HepG2 (cell line): ENCODE measurements around the gene ZCCHC24. TPM values are rescaled to one million over a fixed set of nuclear protein-coding genes. Genes with fewer than 3 reads are reported as not detected.

ENCODE experiments used
- CBX2 ChIP-seq, 2 experiments: fragments of 200-600 bp in 1 of 2; sonication (generic); formaldehyde crosslinking in 1 of 2; IDR thresholded peaks; 2 replicates each; pipeline versions ENCODE4 v1.7.0 to v1.8.1; 2018 to 2022; ENCODE audit warnings: low read depth in 2 of 2, low read length in 1 of 2, mild to moderate bottlenecking in 1 of 2, missing genetic modification reagents in 1 of 2
- FOXA3 ChIP-seq: IDR thresholded peaks from 2 replicates; pipeline ENCODE4 v1.6.1; 2016; ENCODE audit warnings: missing genetic modification reagents, missing compliant biosample characterization
- GATAD1 ChIP-seq: IDR thresholded peaks from 2 replicates; pipeline ENCODE4 v1.6.1; 2016; ENCODE audit warnings: missing genetic modification reagents, missing compliant biosample characterization
- MAF1 ChIP-seq: sonication (generic); formaldehyde crosslinking; IDR thresholded peaks from 2 replicates; pipeline ENCODE4 v1.5.0; 2020; ENCODE audit warnings: missing genetic modification reagents, borderline replicate concordance
- MTF2 ChIP-seq: sonication (generic); formaldehyde crosslinking; IDR thresholded peaks from 2 replicates; pipeline ENCODE4 v1.5.0; 2020; ENCODE audit warnings: missing genetic modification reagents, borderline replicate concordance
- PITX1 ChIP-seq: sonication (generic); formaldehyde crosslinking; IDR thresholded peaks from 2 replicates; pipeline ENCODE4 v1.5.1; 2020; ENCODE audit warnings: mild to moderate bottlenecking, missing genetic modification reagents
- PTBP1 ChIP-seq: fragments of 200-400 bp; formaldehyde crosslinking; IDR thresholded peaks from 2 replicates; pipeline ENCODE4 v1.6.1; 2018; ENCODE audit warnings: low read length, low read depth; ENCODE audit not compliant: poor library complexity, severe bottlenecking
- SP2 ChIP-seq: sonication (generic); formaldehyde crosslinking; IDR thresholded peaks from 2 replicates; pipeline ENCODE4 v1.5.1; 2020; ENCODE audit warnings: mild to moderate bottlenecking, missing genetic modification reagents
- TAF15 ChIP-seq: fragments of 200-400 bp; formaldehyde crosslinking; IDR thresholded peaks from one replicate; pipeline ENCODE4 v1.6.1; 2018; ENCODE audit warnings: mild to moderate bottlenecking, low read depth, low read length; ENCODE audit not compliant: poor library complexity, severe bottlenecking
- ZFYVE20 ChIP-seq: sonication (generic); formaldehyde crosslinking; IDR thresholded peaks from 2 replicates; pipeline ENCODE4 v1.8.0; 2023; ENCODE audit warnings: low read depth, mild to moderate bottlenecking, moderate library complexity, missing genetic modification reagents, borderline replicate concordance
- ZKSCAN1 ChIP-seq: fragments of 150-350 bp; IDR thresholded peaks from 2 replicates; pipeline ENCODE4 v1.6.1; 2014; ENCODE audit warnings: low read length
- ZKSCAN8 ChIP-seq: IDR thresholded peaks from 2 replicates; pipeline ENCODE4 v1.6.1; 2016; ENCODE audit warnings: borderline replicate concordance, missing genetic modification reagents, missing compliant biosample characterization
- ZNF143 ChIP-seq: sonication (generic); formaldehyde crosslinking; IDR thresholded peaks from 2 replicates; pipeline ENCODE4 v1.4.0; 2020; ENCODE audit warnings: missing genetic modification reagents
- ZNF317 ChIP-seq: sonication (generic); formaldehyde crosslinking; IDR thresholded peaks from 2 replicates; pipeline ENCODE4 v1.5.0; 2020; ENCODE audit warnings: mild to moderate bottlenecking, missing genetic modification reagents
- ZNF335 ChIP-seq: sonication (generic); formaldehyde crosslinking; IDR thresholded peaks from 2 replicates; pipeline ENCODE4 v1.4.0; 2020; ENCODE audit warnings: missing genetic modification reagents
- ZNF569 ChIP-seq: sonication (generic); formaldehyde crosslinking; IDR thresholded peaks from 2 replicates; pipeline ENCODE4 v1.5.0; 2020; ENCODE audit warnings: mild to moderate bottlenecking, missing genetic modification reagents, moderate library complexity, borderline replicate concordance
- ZNF616 ChIP-seq: sonication (generic); formaldehyde crosslinking; IDR thresholded peaks from 2 replicates; pipeline ENCODE4 v1.5.0; 2020; ENCODE audit warnings: low read depth, mild to moderate bottlenecking, missing genetic modification reagents
- ZNF724P ChIP-seq: sonication (generic); formaldehyde crosslinking; IDR thresholded peaks from 2 replicates; pipeline ENCODE4 v1.8.0; 2022; ENCODE audit warnings: missing genetic modification reagents, borderline replicate concordance
- ZNF772 ChIP-seq: sonication (generic); formaldehyde crosslinking; IDR thresholded peaks from 2 replicates; pipeline ENCODE4 v1.5.0; 2020; ENCODE audit warnings: mild to moderate bottlenecking, missing genetic modification reagents
- ZNF883 ChIP-seq: sonication (generic); formaldehyde crosslinking; IDR thresholded peaks from 2 replicates; pipeline ENCODE4 v1.5.1; 2020; ENCODE audit warnings: mild to moderate bottlenecking, missing genetic modification reagents; ENCODE audit errors: not compliant biosample characterization
- ZSCAN9 ChIP-seq: IDR thresholded peaks from 2 replicates; pipeline ENCODE4 v1.6.1; 2016; ENCODE audit warnings: borderline replicate concordance
- polyA plus RNA-seq, 8 experiments: library from polyadenylated mRNA; depleted of rRNA in 3 of 8; stranded (reverse) in 7 of 8; unstranded in 1 of 8; fragments of >200 nt; fragmentation: Illumina TruSeq in 4 of 8; extraction: Trizol in 4 of 8; gene quantifications; 2 replicates each; pipeline versions ENCODE4 v1.2.1 to v1.2.3, GENCODE V29; 2011 to 2016; ENCODE audit warnings: low read depth in 4 of 8, missing spikeins in 1 of 8, mixed read lengths in 1 of 8; ENCODE audit not compliant: insufficient read depth in 1 of 8
- total RNA-seq, 5 experiments: library from RNA; depleted of rRNA; stranded (reverse); fragments of >200 nt; fragmentation: Illumina TruSeq; extraction: Trizol; gene quantifications; 2 replicates each; pipeline ENCODE4 v1.2.3, GENCODE V29; 2016; ENCODE audit warnings: low read depth in 1 of 5
- TF ChIP-seq, protein P1 (sequence below): IDR thresholded peaks from 2 replicates; pipeline ENCODE4 v1.6.1; 2016; ENCODE audit warnings: low read depth, control low read depth
- TF ChIP-seq, protein P2 (sequence below): sonication (generic); formaldehyde crosslinking; conservative IDR thresholded peaks from 2 replicates; pipeline ENCODE4 v1.8.1; 2023; ENCODE audit warnings: missing genetic modification reagents
- TF ChIP-seq, protein P3 (sequence below): sonication (generic); formaldehyde crosslinking; IDR thresholded peaks from 2 replicates; pipeline ENCODE4 v1.4.0; 2020; ENCODE audit warnings: missing genetic modification reagents

The ZCCHC24 gene
- total and polyA plus RNA-seq, 2 of the 13 experiments (the other 11 are each of a cell fraction or from before 2014, with no cell fraction given), result 3.1 to 7.9 TPM

DNA sequence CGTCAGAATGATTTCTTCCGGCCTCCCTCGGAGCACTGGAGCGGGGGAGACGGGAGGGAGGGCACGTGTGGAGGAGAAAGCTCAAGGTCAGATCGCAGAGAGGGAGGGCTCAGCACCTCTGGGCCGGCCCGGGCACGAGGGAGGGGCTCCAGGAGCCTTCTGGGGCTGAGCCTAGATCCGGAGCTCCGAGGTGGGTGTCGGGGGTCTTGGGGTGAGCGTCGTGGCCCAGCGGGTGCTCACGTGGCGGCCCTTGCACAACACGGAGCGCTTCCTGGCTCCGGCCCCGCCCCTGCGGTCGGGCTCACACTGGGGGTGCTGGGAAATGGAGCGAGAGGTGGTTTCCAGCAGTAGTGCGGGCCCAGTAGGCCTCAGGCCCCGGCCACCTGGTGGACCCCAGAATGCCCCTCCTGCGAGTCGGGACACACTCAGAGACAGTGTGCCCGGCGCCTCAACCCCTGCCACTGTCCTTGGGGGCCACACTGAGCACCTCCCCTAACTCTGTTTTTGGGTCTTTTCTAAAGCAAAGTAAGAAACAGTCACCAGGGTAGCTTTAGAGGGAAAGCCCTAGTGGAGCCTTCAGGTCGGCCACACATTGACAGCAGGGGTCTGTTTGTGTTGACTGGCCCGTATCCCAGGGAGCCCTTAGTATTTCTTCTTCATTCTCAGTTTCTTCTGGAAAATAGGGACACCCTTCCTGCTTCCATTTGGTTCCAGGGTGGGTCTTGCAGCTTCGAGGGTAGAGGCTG, 97.4 kb downstream of the ZCCHC24 start (continued):
- TF ChIP-seq MAF1 (CRISPR knock-in tag) (peak; percentile 43; the same call in 1 of the 2 replicates), ZNF317 (CRISPR knock-in tag) (peak; percentile 86), SP2 (CRISPR knock-in tag) (no peak), MTF2 (CRISPR knock-in tag) (0 out of 2 replicates have a peak, but pooled peaks have one; percentile 63), TAF15 (peak; percentile 73), PTBP1 (no peak), CBX2 (IDR thresholded peaks at IDR 0.05; ENCODE audit: low read depth, low read length) (no peak), CBX2 (CRISPR knock-in tag; IDR thresholded peaks at IDR 0.05; ENCODE audit: low read depth) (no peak), ZNF724P (CRISPR knock-in tag) (peak; percentile 56), ZNF143 (CRISPR knock-in tag) (peak; percentile 82), ZKSCAN8 (CRISPR knock-in tag) (no peak), ZNF569 (CRISPR knock-in tag) (no peak), ZNF772 (CRISPR knock-in tag) (peak; percentile 76), ZKSCAN1 (no peak), ZNF883 (CRISPR knock-in tag) (peak; percentile 79), GATAD1 (no peak), ZFYVE20 (CRISPR knock-in tag) (peak; percentile 64; the same call in 1 of the 2 replicates), ZNF616 (no peak; the same call in 1 of the 2 replicates), ZSCAN9 (peak; percentile 76), ZNF335 (CRISPR knock-in tag) (peak; percentile 57; the same call in 1 of the 2 replicates), FOXA3 (CRISPR knock-in tag) (0 out of 2 replicates have a peak, but pooled peaks have one; percentile 14), PITX1 (CRISPR knock-in tag) (0 out of 2 replicates have a peak, but pooled peaks have one; percentile 42)
- TF ChIP-seq, protein P1, sequence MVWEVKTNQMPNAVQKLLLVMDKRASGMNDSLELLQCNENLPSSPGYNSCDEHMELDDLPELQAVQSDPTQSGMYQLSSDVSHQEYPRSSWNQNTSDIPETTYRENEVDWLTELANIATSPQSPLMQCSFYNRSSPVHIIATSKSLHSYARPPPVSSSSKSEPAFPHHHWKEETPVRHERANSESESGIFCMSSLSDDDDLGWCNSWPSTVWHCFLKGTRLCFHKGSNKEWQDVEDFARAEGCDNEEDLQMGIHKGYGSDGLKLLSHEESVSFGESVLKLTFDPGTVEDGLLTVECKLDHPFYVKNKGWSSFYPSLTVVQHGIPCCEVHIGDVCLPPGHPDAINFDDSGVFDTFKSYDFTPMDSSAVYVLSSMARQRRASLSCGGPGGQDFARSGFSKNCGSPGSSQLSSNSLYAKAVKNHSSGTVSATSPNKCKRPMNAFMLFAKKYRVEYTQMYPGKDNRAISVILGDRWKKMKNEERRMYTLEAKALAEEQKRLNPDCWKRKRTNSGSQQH (CRISPR knock-in tag), result 0 out of 2 replicates have a peak, but pooled peaks have one; percentile 14
- TF ChIP-seq, protein P2, sequence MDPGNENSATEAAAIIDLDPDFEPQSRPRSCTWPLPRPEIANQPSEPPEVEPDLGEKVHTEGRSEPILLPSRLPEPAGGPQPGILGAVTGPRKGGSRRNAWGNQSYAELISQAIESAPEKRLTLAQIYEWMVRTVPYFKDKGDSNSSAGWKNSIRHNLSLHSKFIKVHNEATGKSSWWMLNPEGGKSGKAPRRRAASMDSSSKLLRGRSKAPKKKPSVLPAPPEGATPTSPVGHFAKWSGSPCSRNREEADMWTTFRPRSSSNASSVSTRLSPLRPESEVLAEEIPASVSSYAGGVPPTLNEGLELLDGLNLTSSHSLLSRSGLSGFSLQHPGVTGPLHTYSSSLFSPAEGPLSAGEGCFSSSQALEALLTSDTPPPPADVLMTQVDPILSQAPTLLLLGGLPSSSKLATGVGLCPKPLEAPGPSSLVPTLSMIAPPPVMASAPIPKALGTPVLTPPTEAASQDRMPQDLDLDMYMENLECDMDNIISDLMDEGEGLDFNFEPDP, result peak; percentile 93
- TF ChIP-seq, protein P3, sequence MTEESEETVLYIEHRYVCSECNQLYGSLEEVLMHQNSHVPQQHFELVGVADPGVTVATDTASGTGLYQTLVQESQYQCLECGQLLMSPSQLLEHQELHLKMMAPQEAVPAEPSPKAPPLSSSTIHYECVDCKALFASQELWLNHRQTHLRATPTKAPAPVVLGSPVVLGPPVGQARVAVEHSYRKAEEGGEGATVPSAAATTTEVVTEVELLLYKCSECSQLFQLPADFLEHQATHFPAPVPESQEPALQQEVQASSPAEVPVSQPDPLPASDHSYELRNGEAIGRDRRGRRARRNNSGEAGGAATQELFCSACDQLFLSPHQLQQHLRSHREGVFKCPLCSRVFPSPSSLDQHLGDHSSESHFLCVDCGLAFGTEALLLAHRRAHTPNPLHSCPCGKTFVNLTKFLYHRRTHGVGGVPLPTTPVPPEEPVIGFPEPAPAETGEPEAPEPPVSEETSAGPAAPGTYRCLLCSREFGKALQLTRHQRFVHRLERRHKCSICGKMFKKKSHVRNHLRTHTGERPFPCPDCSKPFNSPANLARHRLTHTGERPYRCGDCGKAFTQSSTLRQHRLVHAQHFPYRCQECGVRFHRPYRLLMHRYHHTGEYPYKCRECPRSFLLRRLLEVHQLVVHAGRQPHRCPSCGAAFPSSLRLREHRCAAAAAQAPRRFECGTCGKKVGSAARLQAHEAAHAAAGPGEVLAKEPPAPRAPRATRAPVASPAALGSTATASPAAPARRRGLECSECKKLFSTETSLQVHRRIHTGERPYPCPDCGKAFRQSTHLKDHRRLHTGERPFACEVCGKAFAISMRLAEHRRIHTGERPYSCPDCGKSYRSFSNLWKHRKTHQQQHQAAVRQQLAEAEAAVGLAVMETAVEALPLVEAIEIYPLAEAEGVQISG (CRISPR knock-in tag), result 0 out of 2 replicates have a peak, but pooled peaks have one; percentile 11
